ENCODE results near the gene TSPEAR.

TSPEAR gene

GRCh38 chr21:44521928-44522752 lies 189.2 kb downstream of the TSPEAR start:
- DNase-seq (ENCODE audit: low read depth), result no peak
- no peak overlapping the region for H3K4me3 ChIP-seq (ENCODE audit: low read length)
- no peak for TF ChIP-seq CTCF (IDR thresholded peaks at IDR 0.05; ENCODE audit: insufficient read depth, low read depth, low read length, missing control alignments)

GRCh38 chr21:44521301-44521927 lies 190.0 kb downstream of the TSPEAR start:
- no peak for TF ChIP-seq CTCF (IDR thresholded peaks at IDR 0.05; ENCODE audit: insufficient read depth, low read depth, low read length, missing control alignments)
- H3K4me3 ChIP-seq (ENCODE audit: low read length), result no peak overlapping the region
- no peak for DNase-seq (ENCODE audit: low read depth)

- no peak for DNase-seq (ENCODE audit: low read depth)
- no peak for TF ChIP-seq CTCF (IDR thresholded peaks at IDR 0.05; ENCODE audit: insufficient read depth, low read depth, low read length, missing control alignments)
- H3K4me3 ChIP-seq (ENCODE audit: low read length), result no peak overlapping the region
These were observed 190.8 kb downstream of the TSPEAR start for GRCh38 chr21:44520326-44521300.

GRCh38 chr21:44519346-44520325 lies 191.7 kb downstream of the TSPEAR start:
- DNase-seq (ENCODE audit: low read depth), result no peak
- H3K4me3 ChIP-seq (ENCODE audit: low read length), result no peak overlapping the region
- TF ChIP-seq CTCF (IDR thresholded peaks at IDR 0.05; ENCODE audit: insufficient read depth, low read depth, low read length, missing control alignments), result no peak

- DNase-seq (ENCODE audit: low read depth), result no peak
- H3K4me3 ChIP-seq (ENCODE audit: low read length), result no peak overlapping the region
- TF ChIP-seq CTCF (IDR thresholded peaks at IDR 0.05; ENCODE audit: insufficient read depth, low read depth, low read length, missing control alignments), result no peak
These were observed 192.7 kb downstream of the TSPEAR start for GRCh38 chr21:44518686-44519085.
